HL-60 (cell line): Measurements from ENCODE around the gene TOMM20.

Source experiments
- DNase-seq, 2 experiments: peaks; one replicate each; pipeline ENCODE4 v3.0.0-alpha.2; 2010 to 2020; ENCODE audit warnings: low read depth in 1 of 2, low spot score in 1 of 2
- H3K27ac ChIP-seq: fragments of 250-450 bp; sonication (Bioruptor Pico); replicated peaks from 2 replicates; pipeline ENCODE4 v1.5.1; 2020; ENCODE audit warnings: mild to moderate bottlenecking, moderate library complexity
- H3K27me3 ChIP-seq: fragments of 250-450 bp; sonication (Bioruptor Pico); 2 replicates; pipeline ENCODE4 v1.5.1; 2021; ENCODE audit warnings: mild to moderate bottlenecking, moderate library complexity; ENCODE audit not compliant: insufficient read depth, poor library complexity, severe bottlenecking
- H3K4me3 ChIP-seq: replicated peaks from 2 replicates; pipeline ENCODE4 v1.5.1; 2011; ENCODE audit warnings: mild to moderate bottlenecking, control low read depth, low read length; ENCODE audit not compliant: insufficient read depth
- GABPA ChIP-seq: IDR thresholded peaks from 2 replicates; pipeline ENCODE4 v1.6.1; 2012; ENCODE audit warnings: low read depth
- POLR2AphosphoS5 ChIP-seq: IDR thresholded peaks from 2 replicates; pipeline ENCODE4 v1.6.1; 2012; ENCODE audit warnings: low read depth
- SPI1 ChIP-seq: IDR thresholded peaks from 2 replicates; pipeline ENCODE4 v1.6.1; 2012; ENCODE audit warnings: low read depth, mild to moderate bottlenecking, borderline replicate concordance
- TF ChIP-seq, protein P1 (sequence below): IDR thresholded peaks from one replicate; pipeline ENCODE4 v1.5.1; 2011; ENCODE audit warnings: low read length, control low read depth, inconsistent platforms; ENCODE audit not compliant: insufficient read depth
- TF ChIP-seq, protein P2 (sequence below): IDR thresholded peaks from 2 replicates; pipeline ENCODE4 v1.6.1; 2012; ENCODE audit warnings: low read depth; ENCODE audit not compliant: insufficient replicate concordance

The TOMM20 gene

DNA sequence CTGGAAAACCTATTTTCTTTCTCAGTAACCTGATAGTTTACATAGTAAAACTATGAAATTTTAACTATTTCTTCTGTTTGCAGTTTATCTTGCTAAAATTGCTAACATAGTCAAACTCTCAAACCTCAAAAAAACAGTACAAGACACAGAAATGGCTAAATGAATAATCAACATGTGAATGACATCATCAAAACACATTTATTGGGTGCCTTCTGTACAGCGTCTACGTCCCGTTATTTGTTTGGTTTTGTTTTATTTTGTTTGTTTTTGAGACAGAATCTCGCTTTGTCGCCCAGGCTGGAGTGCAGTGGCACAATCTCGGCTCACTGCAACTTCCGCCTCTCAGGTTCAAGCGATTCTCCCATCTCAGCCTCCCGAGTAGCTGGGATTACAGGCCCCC, 21.2 kb upstream of the TOMM20 start:
- Histone ChIP-seq H3K4me3 (no peak overlapping the region), H3K27ac (no peak overlapping the region), H3K27me3 (no peaks in the 10 kb centered on the region)
- TF ChIP-seq, protein P1, sequence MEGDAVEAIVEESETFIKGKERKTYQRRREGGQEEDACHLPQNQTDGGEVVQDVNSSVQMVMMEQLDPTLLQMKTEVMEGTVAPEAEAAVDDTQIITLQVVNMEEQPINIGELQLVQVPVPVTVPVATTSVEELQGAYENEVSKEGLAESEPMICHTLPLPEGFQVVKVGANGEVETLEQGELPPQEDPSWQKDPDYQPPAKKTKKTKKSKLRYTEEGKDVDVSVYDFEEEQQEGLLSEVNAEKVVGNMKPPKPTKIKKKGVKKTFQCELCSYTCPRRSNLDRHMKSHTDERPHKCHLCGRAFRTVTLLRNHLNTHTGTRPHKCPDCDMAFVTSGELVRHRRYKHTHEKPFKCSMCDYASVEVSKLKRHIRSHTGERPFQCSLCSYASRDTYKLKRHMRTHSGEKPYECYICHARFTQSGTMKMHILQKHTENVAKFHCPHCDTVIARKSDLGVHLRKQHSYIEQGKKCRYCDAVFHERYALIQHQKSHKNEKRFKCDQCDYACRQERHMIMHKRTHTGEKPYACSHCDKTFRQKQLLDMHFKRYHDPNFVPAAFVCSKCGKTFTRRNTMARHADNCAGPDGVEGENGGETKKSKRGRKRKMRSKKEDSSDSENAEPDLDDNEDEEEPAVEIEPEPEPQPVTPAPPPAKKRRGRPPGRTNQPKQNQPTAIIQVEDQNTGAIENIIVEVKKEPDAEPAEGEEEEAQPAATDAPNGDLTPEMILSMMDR = no peak
- TF ChIP-seq SPI1 = no peak
- no peak for TF ChIP-seq GABPA
- TF ChIP-seq POLR2AphosphoS5 = no peak
- TF ChIP-seq, protein P2, sequence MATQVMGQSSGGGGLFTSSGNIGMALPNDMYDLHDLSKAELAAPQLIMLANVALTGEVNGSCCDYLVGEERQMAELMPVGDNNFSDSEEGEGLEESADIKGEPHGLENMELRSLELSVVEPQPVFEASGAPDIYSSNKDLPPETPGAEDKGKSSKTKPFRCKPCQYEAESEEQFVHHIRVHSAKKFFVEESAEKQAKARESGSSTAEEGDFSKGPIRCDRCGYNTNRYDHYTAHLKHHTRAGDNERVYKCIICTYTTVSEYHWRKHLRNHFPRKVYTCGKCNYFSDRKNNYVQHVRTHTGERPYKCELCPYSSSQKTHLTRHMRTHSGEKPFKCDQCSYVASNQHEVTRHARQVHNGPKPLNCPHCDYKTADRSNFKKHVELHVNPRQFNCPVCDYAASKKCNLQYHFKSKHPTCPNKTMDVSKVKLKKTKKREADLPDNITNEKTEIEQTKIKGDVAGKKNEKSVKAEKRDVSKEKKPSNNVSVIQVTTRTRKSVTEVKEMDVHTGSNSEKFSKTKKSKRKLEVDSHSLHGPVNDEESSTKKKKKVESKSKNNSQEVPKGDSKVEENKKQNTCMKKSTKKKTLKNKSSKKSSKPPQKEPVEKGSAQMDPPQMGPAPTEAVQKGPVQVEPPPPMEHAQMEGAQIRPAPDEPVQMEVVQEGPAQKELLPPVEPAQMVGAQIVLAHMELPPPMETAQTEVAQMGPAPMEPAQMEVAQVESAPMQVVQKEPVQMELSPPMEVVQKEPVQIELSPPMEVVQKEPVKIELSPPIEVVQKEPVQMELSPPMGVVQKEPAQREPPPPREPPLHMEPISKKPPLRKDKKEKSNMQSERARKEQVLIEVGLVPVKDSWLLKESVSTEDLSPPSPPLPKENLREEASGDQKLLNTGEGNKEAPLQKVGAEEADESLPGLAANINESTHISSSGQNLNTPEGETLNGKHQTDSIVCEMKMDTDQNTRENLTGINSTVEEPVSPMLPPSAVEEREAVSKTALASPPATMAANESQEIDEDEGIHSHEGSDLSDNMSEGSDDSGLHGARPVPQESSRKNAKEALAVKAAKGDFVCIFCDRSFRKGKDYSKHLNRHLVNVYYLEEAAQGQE = no peak
- no peak for DNase-seq

DNA sequence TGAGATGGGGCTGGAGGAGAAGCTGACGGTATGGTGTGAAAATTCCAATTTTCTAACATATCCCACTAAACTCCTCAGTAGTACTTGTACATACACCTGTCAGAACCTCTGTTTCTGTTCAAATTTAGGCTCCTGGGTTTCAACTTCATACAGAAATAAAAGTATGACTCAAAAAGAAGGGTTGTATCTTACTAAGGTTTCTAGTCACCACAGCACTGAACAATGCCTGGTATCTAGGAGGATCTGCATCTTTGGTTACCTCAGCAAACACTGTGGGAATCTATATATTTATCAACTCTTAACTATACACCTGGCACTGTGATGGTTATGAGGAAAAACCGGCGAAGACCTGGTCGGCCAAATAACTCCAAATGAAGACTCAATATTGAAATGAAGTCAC, 18.6 kb upstream of the TOMM20 start:
- Histone ChIP-seq H3K27me3 (no peaks in the 10 kb centered on the region), H3K27ac (no peak overlapping the region), H3K4me3 (no peak overlapping the region)
- no peak for DNase-seq
- TF ChIP-seq, protein P1 = no peak
- TF ChIP-seq POLR2AphosphoS5 (no peak), GABPA (no peak)
- TF ChIP-seq, protein P2 = no peak

DNA sequence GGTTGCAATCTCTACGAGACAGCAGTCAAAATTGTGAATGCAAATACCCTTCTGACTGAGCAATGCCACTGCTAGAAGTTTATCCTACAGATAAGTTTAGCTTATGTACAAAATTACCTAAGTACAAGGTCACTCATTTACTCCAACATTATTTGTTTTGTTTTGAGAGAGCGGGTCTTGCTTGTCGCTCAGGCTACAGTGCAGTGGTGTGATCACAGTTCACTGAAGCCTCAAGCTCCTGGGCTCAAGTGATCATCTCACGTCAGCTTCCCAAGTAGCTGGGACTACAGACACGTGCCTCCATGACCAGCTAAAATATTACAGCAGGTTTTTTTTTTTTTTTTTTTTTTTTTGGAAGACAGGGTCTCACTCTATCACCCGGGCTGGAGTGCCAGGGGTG, 17.0 kb upstream of the TOMM20 start:
- no peak for DNase-seq
- Histone ChIP-seq H3K27me3 (no peaks in the 10 kb centered on the region), H3K4me3 (no peak overlapping the region), H3K27ac (no peak overlapping the region)
- TF ChIP-seq, protein P2 = no peak
- TF ChIP-seq, protein P1 = no peak
- TF ChIP-seq SPI1 (no peak), GABPA (no peak), POLR2AphosphoS5 (no peak)
